ENCODE data around the gene OSBP2.

The OSBP2 gene

GRCh38 chr22:30869667-30870395 is 175.2 kb downstream of the OSBP2 start:
- no peak for DNase-seq (ENCODE audit: low read depth)

DNA sequence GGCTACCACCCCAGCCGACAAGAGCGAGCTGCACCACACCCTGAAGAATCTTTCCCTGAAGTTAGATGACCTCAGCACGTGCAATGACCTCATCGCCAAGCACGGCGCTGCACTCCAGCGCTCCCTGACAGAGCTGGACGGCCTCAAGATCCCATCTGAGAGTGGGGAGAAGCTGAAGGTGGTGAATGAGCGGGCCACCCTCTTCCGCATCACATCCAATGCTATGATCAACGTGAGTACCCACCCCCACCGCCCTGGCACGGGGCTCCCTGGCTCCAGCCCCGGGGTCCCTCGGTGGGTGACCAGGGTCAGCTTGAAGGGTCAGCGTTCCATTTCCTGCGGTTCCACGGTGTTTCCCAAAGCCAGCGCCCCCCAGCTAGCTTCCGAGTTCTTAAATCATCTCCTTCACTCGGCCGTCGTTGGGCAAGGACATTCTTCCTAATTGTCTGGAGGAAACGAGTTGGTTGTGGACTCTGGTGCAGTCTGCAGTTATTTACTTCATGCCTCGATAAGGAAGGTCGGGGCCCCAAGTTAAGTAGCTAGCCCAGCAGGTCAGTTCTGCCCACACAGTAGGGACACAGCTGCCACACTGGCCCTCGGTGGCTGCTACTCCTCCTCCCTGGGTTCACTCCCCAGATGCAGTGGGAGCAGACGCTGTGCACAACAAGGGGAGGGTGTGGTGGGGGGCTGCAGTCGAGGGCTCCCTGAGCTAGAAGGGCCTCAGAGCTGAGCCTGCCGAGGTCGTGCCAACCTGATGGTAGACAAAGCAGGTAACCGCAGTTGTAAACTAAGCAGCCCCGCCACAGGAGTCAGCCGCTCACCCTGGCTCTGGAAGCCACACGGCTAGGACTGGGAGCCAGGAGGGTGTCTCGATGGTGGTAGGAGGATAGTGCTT is 176.0 kb downstream of the OSBP2 start:
- DNase-seq (ENCODE audit: low read depth) = no peak

DNA sequence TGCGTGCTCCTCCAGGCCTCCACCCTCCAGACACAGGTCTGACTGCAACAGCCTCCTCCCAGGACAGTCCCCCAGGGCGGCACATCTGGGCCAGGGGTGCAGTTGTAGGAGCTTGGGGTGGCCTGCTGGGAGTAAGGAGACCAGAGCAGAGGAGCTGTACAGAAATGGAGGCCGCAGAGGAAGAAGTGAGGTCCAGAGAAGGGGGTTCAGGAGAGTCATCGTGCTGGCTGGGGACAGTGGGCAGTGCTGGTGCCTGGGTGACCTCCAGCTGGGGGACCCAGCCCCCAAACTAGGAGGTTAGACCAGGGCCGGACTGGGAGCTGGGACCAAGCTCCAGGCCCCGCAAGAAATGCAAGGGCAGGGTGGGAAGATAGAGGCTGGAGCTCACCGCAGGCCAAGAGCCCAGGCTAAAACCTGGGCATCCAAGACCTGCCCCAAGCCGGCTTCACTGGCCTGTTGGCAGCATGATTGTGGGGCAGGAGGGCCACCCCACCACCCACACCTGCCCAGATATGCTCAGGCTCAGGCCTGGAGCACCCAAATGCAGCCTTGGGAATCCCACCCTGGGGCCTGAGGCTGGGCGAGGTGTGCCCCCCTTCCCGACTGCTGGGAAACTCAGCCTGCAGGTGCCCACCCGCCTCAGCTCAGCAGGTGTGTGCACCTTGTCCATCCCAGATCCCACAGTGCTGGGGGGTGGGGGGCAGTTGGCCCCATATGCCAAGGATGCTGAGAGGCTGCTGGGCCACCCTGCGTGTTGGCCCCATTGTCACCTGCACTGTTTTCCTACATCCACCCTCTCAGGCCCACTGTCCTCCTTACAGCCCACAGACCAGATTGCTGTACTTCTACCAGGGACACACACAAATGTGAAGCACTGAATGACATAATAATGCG is 177.0 kb downstream of the OSBP2 start:
- no peak for DNase-seq (ENCODE audit: low read depth)

DNA sequence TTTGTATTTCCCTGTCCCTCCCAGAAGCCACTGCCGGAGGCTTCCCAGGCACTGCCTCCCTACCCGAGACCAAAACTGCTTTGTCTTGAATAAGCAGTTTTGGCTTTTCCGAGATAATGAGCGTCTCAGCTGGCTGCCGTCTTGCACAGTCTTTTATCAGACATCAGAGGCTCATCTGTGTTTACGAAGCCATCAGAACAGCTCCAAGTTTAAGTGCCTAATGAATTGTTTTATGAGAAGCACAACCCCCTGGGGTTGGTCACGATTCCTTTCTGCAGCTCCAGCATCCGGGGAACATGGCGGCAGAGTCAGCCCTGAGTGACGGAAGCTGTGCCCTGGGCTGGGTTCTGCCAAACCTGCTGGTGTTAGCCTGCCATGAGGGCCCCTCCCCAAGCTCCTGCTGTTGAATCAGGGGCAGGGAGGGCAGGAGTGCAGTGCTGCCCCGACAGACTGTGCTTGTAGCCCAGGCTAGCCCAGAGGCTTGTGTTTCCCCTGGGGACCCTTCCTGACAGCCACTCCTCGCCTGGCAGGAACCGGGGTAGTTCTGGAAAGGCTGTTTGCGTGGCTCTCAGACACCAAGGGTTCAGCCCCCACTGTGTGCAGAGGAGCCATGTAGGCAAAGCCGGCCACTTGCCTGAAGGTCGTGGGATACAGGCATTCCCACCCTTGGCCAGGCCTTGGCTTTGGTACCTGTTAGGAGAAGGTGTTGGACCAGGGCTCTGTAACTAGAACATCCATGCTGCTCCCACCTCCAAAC is 177.8 kb downstream of the OSBP2 start:
- no peak for DNase-seq (ENCODE audit: low read depth)

- no peak for DNase-seq (ENCODE audit: low read depth)
Measured at GRCh38 chr22:30873086-30873650, 178.5 kb downstream of the OSBP2 start.

DNA sequence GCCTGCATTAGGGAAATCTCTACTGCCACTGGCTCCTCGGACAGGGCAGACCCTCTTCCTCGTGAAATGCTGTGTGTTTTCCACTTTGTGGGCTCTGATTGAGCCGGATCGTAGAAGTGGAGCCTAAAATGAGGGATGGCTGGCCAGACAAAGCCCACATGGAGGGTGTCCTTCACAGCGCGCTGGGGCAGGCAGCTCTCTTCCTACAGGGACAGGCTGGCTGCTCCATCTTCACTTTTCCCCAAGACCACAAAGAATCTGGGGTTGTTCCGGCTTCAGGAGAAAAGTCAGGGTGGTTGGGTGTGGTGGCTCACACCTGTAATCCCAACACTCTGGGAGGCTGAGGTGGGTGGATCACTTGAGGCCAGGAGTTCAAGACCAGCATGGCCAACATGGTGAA is 179.0 kb downstream of the OSBP2 start:
- no peak for DNase-seq (ENCODE audit: low read depth)

DNA sequence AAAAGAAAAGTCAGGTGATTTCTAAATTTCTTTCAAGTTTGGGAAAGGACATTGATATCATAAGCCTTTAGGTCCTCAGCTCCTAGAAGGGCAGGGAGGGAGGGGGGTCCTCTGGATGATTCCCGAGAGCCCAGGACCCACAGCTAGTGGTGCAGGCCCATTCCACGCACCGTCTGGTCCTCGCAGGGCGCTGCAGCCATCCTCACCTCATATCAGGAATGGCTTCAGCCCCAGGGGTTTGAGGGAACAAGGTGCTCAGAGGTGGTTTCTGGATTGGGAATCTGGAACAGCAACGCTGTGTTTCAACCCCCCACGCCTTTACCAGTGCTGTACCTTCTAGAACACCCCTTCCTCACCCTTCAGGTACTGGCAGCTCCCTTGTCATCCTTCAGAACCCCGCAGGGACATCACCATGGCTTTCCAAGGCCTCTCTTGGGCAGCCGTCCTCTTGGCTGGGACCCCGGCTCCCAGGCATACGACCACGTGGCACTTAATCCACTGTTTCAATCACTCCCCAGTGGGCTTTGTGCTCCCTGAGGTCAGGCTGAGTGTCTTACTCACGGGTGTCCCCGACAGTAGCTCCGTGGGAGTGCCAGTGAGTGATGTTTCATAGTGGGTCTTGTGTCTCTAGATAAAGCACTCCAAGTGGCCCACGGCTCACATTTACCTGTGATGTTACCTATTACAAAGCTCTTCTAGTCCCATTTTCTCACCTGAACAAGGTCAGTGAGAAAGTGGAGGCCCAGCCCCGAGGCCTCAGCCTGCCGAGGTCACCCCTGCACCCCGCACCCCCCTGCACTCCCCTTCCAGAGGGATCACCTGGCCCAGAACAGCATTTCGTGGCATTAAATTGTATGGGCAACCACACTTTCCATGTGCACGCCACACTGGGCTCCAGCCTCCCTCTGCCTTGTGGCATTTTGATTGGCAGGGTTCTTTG is 180.0 kb downstream of the OSBP2 start:
- DNase-seq (ENCODE audit: low read depth) = no peak

DNA sequence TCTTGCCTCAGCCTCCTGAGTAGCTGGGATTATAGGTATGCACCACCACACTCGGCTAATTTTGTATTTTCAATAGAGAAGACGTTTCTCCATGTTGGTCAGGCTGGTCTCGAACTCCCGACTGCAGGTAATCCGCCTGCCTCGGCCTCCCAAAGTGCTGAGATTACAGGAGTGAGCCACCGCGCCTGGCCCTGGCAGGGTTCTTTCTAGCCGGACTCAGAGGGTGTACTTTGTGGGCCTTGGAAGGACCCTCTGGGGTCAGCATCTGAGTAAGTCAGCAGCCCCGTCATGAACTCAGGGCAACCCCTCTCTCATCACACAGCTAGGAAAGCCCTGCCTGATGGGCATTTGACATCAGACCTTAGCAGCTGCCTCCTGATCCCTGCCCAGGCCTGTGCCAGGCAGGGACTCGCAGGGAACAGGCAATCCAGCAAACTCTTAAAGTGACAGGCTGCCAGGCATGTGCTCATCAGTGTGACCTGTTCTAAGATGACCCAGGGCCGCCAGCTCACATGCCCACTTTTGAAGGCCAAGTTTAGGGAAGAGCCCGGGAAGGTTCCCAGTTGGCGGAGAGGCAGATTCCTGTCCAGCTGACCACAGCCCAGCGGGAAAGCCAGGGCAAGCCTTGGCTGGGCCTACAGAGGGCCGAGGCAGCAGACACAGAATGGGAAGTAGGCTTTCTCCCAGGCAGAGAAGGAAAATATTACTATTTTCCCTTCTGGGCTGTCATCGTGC is 181.0 kb downstream of the OSBP2 start:
- DNase-seq (ENCODE audit: low read depth) = no peak

GRCh38 chr22:30876221-30876751 is 181.6 kb downstream of the OSBP2 start:
- DNase-seq (ENCODE audit: low read depth) = no peak

DNA sequence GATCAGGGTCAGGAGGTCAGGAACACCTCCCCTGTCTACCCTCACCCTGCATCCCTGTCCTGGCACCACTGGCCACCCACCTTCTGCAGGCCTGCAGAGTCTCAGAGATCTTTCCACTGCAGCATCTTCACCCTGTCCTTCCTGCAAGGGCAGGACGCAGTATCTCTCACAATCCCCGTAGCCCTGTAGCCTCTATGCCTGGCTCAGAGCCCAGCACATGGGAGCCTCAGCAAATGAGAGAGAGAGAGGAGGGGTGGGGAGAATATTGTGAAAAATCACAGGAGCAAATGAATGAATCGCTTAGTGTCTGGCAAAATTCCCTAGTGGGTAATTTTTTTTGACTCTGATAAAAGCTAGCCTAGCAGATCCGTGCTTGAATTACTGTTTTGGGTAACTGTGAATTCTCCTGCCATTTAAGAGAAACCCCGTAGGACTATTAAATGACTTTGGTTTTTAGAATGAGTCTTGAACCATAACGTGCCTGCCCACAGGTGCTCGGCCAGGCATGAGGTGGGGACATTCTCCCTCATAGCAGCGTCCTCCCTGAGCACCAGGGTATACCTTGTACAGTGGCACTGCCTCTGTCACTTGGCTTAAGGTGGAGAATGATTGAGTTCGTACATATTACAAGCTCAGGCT is 182.4 kb downstream of the OSBP2 start:
- no peak for DNase-seq (ENCODE audit: low read depth)

DNA sequence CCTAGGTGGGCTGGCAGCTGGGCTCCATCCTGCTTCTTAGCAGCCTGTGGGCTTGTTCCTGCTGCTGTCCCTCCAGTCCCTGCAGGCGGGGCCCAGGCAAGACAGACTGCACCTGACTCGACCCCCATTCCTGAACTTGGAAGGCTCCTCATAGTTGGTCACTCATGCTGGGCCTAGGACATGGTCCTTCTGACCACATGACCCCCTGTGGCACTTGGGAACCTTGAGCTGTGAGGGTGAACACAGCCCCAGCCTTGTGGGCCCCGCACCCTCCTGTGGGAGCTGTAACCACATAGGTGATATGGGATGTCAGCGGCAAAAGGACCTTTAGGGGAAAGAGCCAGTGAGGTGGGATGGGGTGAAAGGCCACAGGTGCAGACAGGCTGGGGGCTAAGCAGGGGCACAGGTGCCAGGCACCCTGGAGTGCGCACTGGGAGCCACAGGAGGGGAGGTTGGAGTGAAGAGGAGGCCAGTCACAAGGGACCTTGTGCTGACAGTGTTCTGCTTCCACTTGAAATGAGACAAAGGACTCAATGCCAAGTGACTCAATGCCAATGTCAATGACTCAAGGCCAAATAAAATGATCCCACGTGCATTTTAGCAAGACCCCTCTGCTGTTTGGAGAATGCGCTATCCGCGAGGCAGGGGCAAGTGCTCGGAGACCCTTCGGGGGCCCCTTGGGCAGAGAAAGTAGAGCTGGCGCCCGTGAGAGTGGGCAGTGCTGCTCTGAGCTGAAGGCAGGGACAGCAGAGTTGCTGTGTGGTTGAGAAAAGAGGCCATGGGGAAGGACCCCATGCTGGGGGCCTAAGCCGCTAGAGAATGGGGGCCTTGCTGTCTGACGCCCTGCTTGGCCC is 183.2 kb downstream of the OSBP2 start:
- DNase-seq (ENCODE audit: low read depth) = no peak

DNA sequence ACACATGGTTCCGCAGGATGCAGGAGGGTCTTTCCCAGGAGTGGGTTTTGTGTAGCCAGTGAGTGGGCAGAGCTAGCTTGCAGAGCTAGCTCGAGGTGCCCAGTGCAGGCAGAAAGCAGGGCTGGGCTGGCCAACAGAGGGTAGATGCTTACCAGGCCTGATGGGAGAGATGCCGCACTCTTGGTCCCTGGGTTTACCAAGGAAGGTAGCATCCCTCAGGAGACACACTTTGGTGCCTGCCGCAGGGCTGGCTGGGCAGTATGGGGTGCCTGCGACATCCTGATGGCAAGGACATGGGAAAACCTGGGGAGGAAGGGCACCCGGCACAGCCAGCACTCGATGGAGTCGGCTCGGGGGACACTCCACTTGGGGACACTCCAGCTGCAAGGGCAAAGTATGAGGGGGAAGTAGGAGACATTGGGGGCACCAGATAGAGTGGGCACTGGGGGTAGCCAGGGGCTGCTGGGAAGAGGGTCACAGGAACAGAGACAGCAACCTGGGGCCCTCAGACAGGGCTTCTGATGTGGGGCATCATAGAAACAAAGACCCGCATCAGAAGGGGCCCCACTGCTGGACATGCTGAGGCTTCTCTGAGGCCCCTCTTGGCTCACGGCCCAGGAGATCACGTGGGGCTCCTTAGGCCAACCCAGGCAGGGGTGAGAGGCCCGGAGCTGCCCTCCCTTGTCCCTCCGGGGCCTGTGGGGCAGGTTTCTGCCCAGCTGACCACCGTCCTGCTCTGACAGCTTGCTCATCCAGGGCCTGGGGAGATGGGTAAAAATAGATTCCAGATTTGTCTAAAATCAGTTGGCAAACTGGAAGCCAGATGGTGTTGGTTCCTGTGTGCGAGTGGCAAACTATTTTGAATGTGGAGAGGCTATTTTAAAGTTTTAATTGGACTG is 184.1 kb downstream of the OSBP2 start:
- DNase-seq (ENCODE audit: low read depth) = no peak

DNA sequence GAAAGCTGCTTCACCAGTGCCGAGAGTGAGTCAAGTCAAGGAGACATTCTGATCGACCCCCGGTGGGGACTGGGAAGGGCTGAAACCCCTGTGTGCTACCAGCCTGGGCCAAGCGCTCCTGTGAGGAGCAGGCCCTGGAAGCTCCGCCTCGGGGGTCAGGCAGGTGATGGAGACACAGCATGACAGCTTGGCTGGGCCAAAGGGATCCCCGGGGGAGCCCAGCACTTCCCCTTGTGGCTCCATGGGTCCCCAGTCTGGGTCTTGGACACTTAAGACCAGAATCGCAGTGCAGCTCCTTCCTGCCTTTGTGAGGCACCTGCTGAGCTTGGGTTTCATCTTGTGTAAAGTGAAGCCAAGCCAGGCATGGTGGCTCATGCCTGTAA is 184.7 kb downstream of the OSBP2 start:
- no peak for DNase-seq (ENCODE audit: low read depth)

GRCh38 chr22:30880181-30880601 is 185.5 kb downstream of the OSBP2 start:
- DNase-seq (ENCODE audit: low read depth) = no peak

- DNase-seq (ENCODE audit: low read depth) = no peak
Measured at GRCh38 chr22:30880847-30881246, 186.2 kb downstream of the OSBP2 start.

DNA sequence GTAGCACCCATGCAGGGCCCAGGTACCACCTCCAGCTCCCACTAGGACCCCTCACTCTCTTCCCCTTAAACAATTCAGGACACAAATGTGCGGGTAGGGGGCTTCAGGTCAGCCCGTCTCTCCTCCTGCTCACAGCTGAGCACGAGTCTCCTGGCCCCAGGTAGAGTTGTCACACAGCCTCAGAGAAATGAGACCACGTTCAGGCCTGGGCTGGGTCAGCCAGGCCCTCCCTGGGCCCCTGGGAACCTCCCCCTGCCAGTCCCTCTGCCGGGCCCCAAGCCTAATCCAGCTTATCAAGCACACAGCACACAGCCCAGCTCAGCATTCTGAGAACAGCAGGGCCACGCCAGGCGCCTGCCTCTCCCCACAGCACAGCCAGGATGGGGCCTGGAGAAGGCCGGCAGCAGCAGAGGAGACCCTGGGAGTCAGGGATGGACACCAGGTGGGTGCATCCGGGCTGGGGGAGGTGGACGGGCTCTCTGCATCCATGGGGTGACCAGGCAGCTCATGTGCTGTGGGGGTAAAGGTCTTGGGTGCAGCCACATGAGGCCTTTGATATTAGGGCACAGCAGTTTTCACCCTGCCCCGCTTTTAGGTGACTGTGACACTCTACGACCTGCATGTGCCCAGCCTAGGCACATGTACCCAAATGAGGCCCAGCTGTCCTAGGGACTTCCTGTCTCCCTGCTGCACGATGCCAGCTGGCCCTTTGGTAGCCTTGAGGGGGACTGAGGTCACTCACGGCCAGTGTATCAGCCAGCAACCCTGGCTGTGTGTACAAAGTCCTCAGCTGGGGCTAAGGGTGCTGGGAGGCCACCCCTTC is 186.9 kb downstream of the OSBP2 start:
- DNase-seq (ENCODE audit: low read depth) = no peak
